Femur (tissue), 1 donor: Measurements from ENCODE around the gene JPH3.
"Not testable (repeated sequence)": the region's sequence is repeated elsewhere in the genome, so short reads cannot be mapped to it uniquely, and the experiment has no call there.

Experiments used
- DNase-seq: peaks from one replicate; pipeline ENCODE4 v3.0.0-alpha.2; 2017

Gene JPH3

GRCh38 chr16:87722590-87723225, 120.4 kb downstream of the JPH3 start:
- DNase-seq: no peak

GRCh38 chr16:87723226-87723623, 120.9 kb downstream of the JPH3 start:
- DNase-seq: peak; percentile 82

GRCh38 chr16:87724490-87725291, 122.4 kb downstream of the JPH3 start:
- DNase-seq: no peak

GRCh38 chr16:87725596-87726235, 123.4 kb downstream of the JPH3 start:
- no peak for DNase-seq

GRCh38 chr16:87726577-87726976, 124.3 kb downstream of the JPH3 start:
- DNase-seq: not testable (repeated sequence)

- DNase-seq: no peak
Observed at GRCh38 chr16:87727346-87727745, 125.0 kb downstream of the JPH3 start.

GRCh38 chr16:87728026-87728425, 125.7 kb downstream of the JPH3 start:
- no peak for DNase-seq

- DNase-seq: no peak
Observed at GRCh38 chr16:87729266-87729954, 127.1 kb downstream of the JPH3 start.

- DNase-seq: no peak
Observed at GRCh38 chr16:87731607-87732006, 129.3 kb downstream of the JPH3 start.

GRCh38 chr16:87733190-87733589, 130.9 kb downstream of the JPH3 start:
- no peak for DNase-seq

GRCh38 chr16:87734644-87735043, 132.3 kb downstream of the JPH3 start:
- no peak for DNase-seq

- peak; percentile 35 for DNase-seq
Observed at GRCh38 chr16:87735270-87736007, 133.1 kb downstream of the JPH3 start.

- no peak for DNase-seq
Observed at GRCh38 chr16:87736008-87736382, 133.7 kb downstream of the JPH3 start.

GRCh38 chr16:87739801-87740200, 137.5 kb downstream of the JPH3 start:
- DNase-seq: no peak

- peak; percentile 38 for DNase-seq
Observed at GRCh38 chr16:87740441-87740840, 138.1 kb downstream of the JPH3 start.

GRCh38 chr16:87740909-87741424, 138.7 kb downstream of the JPH3 start:
- DNase-seq: peak; percentile 59

- DNase-seq: no peak
Observed at GRCh38 chr16:87741700-87742415, 139.6 kb downstream of the JPH3 start.

- DNase-seq: no peak
Observed at GRCh38 chr16:87742781-87743490, 140.6 kb downstream of the JPH3 start.

GRCh38 chr16:87744750-87745514, 142.6 kb downstream of the JPH3 start:
- no peak for DNase-seq

GRCh38 chr16:87746178-87746577, 143.9 kb downstream of the JPH3 start:
- no peak for DNase-seq
